ENCODE results near the gene NLRP11.
"Not testable (repeated sequence)": the region's sequence is repeated elsewhere in the genome, so short reads cannot be mapped to it uniquely, and the experiment has no call there.

DNA sequence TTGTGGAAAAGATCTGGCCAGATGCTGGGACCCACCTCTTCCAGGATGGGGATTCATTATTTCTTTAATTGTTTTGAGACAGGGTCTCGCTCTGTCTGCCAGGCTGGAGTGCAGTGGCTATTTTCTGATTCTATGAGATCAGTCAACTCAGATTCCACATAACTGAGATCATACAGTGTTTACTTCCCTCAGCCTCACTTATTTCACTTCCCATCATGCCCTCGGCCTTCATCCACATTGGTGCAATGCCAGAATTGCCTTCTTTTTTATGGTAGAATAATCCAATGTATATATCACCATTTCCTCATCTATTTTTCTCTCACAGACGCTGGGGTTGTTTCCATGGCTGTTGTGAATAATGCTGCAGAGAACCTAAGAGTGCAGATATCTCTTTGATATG is 62.2 kb downstream of the NLRP11 start:
- TF ChIP-seq CTCF, POLR2A, POLR2AphosphoS5, EP300 (IDR thresholded peaks at IDR 0.05): not testable (repeated sequence)
